Ureter (tissue), 1 donor: ENCODE results near the gene GYPB. TPM values are rescaled to one million over a fixed set of nuclear protein-coding genes. Genes with fewer than 3 reads are reported as not detected.
"Not testable (repeated sequence)": the region's sequence is repeated elsewhere in the genome, so short reads cannot be mapped to it uniquely, and the experiment has no call there.

Source experiments
- DNase-seq: peaks from one replicate; pipeline ENCODE4 v3.0.0-alpha.2; 2020; ENCODE audit warnings: low spot score
- total RNA-seq: library from RNA; stranded (reverse); gene quantifications from one replicate; pipeline ENCODE4 v1.2.4, GENCODE V29; 2023
- donor health status: DM: yes; HTN: yes; CAD: no.

Gene GYPB
- total RNA-seq = not detected

DNA sequence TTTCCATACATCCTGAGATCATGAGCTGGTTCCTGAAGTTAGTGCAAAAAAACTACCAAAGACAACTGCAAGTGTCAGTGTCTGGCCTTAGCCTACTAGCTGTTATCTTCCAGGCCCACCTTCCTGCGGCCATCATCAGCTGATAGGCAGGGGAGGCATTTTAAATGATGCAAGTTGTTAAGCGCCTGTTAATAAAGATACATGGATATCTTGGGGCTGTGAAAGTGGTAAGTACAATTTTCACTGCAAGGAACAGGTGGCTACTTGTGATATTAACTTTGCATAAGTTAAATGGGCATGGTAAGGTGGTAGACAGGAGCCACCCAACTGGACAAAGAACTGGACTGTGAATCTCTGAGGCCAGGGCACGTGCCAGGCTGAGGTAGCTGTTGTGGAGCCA lies at the start of gene GYPB:
Gene GYPB, minus strand, starts transcription at position 104 of the 400 bp plus-strand sequence. Its CDS starts 93 bp downstream, at position 11.
- DNase-seq = not testable (repeated sequence)

DNA sequence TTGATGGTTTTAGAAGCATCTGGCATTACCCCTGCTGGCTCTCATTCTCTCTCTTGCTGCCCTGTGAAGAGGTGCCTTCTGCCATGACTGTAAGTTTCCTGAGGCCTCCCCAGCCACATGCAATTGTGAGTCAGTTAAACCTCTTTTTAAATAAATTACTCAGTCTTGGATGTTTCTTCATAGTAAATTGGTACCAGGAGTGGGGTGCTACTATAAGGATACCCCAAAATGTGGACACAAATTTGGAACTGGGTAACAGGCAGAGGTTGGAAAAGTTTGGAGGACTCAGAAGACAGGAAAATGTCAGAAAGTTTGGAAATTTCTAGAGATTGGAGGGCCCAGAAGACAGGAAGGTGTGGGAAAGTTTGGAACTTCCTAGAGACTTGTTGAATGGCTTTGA lies 42.4 kb upstream of the GYPB start:
- not testable (repeated sequence) for DNase-seq

DNA sequence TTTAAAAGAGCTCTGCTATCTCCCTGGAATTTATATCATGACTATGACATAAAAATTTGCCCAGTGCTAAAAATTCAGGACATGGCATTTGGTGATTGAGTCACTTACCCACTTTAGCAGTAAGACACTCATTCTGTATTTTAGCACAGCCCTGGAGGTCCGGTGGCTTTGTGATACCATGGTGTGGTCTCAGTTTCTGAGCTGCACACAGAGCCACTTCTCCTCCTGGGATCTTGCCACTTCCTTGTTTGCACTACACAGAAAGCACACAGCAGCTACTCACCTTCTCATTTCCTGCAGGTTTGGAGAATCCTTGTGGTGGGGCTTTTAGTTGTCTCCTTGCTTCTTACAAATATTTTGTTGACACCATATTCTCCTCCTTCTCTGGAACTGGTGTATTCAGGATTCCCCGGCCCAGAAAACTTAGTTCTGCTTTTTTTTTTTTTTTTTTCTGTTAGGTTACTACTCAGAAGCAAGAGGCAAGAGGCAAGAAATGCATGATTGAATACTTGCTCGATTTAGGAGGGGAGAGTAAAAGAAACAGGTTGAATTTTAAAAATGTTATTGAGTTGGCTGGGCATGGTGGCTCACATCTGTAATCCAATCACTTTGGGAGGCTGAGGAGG lies 41.2 kb upstream of the GYPB start:
- DNase-seq = not testable (repeated sequence)

DNA sequence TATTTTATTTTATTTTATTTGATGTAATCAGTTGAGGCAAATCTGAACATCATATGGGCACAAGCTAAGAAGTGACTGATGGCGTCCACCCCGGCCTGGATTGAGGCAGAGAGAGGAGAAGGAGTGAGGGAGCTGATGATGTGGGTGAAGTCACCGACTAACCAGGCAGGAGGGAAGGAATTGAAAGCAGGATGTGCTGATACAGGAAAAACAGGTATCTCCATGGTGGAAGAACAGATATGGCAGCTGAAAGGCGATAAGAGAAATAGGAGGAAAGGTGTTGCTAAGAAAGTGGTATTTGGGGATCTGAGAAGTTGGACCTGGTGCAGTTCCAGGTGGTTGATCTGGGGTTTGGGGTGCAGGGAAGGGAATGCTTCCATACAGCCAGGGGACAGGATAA lies 37.6 kb upstream of the GYPB start:
- DNase-seq = no peak

DNA sequence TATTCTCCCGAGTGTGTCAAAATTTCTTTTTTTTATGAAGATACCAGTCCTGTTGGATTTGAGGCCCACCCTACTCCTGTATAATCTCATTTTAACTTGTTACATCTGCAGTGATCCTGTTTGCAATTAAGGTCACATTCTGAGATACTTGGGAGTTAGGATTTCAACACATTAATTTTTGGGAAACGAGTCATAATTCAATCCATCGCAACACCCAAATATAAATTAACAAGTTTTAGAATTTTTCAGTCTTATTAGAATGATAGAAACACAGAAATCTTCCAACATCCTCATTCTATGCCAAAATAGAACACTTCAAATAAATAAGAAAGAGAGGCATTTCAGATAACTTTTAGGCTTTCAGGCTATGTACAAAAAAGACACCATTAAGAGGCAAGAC lies 36.2 kb upstream of the GYPB start:
- DNase-seq = not testable (repeated sequence)

DNA sequence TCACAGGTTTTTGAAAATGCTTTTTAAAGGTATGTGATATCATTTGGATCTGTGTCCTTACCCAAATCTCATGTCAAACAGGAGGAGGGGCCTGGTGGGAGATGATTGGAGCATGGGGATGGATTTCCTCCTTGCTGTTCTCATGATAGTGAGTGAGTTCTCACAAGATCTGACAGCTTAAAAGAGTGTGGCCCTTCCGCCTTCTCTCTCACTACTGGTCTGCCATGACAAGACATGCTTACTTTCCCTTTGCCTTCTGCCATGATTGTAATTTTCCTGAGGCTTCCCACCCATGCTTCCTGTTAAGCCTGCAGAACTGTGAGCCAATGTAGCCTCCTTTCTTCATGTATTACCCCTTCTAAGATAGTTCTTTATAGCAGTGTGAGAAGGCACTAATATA lies 32.3 kb upstream of the GYPB start:
- not testable (repeated sequence) for DNase-seq

DNA sequence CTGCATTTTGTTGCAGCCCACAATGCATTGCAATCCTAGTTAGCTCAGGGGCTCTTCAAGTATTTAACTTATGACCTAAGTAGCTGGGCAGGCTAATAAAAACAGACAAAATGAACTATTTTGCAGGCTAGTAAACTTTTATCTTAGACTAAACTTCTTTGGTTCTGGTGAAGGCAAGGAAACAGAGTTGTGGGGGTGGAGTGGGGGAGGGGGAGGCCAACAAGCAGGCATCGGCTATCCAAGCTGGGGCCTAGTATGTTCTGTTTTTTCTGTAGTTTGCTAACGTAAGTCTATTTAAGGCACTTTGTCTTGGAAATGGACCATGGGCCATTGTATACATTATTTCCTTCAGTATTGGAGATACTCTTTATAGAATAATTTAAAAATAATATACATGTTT lies 31.5 kb upstream of the GYPB start:
- not testable (repeated sequence) for DNase-seq

DNA sequence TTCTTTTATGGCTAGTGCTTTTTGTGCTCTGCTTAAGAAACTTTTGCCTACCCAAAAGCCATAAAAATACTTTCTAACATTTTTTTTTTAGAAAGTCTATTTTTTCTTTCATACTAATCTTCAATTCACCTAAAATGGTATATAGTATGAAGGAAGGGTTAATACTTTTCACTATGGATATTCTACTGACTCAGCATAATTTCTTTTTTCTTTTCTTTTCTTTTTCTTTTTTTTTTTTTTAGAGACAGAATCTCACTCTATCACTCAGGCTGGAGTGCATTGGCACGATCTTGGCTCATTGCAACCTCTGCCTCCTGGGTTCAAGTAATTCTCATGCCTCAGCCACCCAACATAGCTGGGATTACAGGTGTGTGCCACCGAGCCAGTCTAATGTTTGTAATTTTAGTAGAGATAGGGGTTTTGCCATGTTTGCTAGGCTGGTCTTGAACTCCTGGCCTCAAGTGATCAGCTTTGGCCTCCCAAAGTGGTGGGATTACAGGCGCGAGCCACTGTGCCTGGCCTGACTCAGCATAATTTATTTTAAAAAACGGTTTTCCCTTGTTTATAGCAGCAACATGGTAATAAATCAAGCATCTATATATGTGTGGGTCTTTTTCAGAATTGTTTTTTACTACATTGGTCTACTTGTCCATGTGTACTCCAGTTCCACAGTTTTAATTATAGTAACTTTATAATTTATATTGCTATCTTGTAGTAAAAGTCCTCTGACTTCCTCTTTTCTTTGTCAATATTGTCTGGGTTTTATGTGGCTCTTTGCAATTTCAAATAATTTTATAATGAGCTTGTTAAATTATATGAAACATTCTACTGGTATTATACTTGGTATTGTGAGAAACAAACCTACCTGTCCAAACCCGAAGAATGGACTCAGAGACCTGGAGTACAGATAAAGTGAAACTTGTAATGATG lies 30.6 kb upstream of the GYPB start:
- not testable (repeated sequence) for DNase-seq

DNA sequence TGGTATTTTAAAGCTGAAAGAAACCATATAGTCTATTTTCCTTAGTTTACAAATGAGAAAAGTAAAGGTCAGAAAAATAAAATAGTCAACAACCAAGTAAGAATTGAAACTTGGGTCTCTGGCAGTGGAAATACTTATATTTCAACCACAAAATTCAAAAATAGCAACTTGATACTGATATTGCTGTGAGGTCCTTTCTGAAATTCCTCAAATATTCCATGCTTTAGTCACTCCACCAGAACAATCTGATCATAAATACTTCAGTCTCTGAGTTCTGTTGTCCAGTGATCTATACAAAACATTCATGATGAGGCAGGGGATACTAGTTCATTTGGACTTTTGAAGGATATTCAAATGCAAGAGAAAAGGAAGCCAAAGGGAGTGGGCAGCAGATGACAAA lies 25.8 kb upstream of the GYPB start:
- not testable (repeated sequence) for DNase-seq

DNA sequence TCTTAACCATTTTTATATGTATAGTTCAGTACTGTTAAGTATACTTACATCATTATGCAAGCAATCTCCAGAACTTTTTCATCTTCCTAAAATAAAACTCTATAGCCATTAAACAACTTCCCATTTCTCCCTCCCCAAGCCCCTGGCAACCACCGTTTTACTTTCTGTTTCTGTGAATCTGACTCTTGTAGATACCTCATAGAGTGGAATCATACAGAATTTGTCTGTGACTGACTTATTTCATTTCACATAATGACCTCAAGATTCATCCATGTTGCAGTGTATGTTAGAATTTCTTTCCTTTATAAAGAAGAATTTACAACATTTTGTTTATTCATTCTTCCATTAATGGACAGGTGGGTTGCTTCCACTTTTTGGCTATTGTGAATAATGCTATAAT lies 13.4 kb upstream of the GYPB start:
- not testable (repeated sequence) for DNase-seq

DNA sequence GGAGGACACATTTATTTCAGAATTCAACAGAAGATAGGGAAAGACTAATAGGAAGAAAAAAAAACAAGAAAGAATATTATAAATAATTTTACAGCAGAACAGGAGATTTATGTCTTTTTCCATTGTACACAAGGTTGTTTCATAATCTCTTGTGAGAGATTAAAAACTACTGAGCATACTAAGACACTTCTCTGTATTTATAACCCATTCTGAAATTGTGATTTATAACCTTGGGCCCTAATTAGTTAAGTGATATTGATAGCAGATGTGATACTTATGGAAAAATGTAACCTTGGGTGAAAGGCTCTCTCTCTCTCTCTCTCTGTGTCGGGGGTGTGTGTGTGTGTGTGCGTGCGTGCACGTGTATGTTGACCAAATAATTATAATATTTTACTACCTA lies 12.7 kb upstream of the GYPB start:
- DNase-seq = not testable (repeated sequence)

DNA sequence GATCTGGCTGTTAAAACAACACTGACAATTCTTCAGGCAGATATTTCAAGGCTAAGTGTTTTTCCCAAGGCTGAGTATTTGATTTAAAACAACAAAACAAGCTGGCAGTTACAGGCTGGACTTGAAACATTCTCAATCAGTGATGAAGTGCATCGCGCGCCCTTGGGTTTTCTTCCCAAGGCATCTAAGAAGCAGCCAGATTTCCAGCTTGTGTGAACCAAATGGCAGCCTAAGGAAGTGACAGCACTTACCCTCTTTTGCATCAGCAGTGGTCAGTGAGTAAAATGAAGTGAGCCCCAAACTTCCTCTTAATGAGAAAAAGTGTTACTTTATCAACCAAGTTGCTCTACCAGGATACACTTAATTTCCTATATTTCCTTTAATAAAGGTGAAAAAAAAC lies 12.2 kb upstream of the GYPB start:
- DNase-seq = not testable (repeated sequence)

DNA sequence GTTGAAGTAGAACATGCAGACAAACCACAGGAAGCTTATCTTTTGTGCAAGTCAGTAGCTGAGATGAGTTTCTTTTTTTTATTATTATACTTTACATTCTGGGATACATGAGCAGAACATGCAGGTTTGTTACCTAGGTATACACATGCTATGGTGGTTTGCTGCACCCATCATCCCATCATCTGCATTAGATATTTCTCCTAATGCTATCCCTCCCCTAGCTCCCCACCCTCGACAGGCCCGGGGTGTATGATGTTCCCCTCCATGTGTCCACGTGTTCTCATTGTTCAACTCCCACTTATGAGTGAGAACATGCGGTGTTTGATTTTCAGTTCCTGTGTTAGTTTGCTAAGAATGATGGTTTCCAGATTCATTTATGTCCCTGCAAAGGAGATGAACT lies 11.5 kb upstream of the GYPB start:
- not testable (repeated sequence) for DNase-seq

DNA sequence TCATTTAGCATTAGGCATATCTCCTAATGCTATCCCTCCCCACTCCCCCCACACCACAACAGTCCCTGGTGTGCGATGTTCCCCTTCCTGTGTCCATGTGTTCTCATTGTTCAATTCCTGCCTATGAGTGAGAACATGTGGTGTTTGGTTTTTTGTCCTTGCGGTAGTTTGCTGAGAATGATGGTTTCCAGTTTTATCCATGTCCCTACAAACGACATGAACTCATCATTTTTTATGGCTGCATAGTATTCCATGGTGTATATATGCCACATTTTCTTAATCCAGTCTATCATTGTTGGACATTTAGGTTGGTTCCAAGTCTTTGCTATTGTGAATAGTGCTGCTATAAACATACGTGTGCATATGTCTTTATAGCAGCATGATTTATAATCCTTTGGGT lies 7.5 kb upstream of the GYPB start:
- DNase-seq = not testable (repeated sequence)

DNA sequence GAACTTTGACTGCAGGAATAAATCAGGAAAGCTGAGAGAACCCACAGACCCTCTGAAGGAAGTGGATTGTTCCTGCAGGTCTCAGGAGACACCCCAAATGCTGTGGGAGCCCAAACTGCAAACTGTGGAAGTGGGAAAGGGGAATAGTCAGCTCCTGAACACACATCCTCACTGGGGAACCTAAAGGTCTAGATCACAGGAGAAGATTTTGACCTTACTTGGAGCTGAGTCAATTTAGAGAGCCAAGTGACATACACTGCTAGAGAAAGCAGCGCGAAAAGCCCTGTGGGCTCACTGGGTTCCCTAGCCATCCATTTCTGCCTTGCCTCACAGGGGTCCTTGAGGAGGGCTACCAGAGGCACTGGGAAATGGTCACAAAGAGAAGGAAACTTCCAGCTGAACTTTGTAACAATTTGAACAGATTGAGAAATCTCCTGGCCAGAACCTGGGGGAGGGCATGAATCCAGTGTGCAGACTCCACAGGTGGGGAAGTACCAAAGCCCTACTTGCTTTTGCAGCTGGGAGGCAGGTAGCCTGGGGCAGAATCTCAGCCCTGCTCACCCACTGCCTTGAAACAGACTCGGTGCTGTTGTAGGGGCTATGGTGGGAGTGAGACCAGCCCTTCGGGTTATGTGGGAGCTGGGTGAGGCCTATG lies 5.3 kb upstream of the GYPB start:
- not testable (repeated sequence) for DNase-seq

DNA sequence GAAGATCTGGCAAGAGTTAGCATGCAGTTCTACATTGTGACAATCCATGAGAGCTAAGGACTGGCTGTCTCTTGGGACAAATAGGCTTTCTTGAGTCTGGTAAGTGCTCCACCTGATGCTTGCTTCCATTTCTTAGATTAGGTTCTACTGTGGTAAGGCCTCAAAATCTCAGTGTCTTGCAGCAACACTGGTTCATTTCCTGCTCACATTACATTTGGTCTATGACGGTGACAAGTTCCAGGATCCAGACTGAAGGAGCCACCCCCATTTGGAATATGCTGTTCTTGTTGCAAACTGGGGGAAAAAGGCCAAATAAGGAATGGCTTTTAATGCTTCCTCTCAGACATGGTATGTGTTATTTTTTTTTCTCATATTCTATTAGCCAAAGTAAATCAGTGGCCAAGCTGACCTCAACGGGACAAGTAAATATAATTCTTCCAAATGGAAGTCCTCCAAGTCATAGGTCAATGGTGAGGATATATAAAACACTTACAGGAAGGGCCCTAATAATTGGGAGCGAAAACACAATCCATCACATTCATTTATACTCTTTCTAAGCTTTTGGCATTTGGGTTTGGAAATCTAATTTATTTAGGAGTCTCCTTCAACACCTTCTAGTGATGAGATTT lies 3.7 kb upstream of the GYPB start:
- DNase-seq = not testable (repeated sequence)

DNA sequence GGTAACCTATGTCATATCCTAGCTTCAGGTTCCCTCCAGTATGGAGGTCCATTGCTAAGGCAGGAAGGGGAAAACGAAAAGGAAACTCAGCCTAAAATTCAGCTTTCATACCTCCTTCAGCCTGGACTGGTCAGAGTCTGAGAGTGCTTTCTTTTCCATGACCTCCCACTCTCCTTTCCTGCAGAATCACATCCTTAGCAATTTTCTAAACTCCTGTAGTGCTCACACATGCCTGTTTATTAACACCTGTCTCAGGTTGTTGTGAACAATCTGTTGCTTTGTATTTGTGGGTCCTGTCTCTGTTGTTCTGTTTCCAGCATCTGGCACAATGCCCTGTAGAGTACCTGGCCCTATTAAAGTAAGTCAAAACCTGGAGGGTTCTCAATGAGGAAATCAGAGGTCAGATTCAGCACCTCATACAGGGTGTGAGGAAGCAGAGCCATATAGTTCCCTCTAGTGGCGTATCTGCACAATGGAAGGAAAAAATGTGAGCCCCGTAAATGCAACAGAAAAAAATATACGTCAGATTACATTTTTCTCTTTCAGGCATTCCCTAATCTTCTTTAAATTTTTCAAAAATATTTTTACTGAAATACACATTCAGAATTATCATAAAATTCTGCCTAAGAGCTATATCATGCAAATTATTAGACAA lies 2.3 kb upstream of the GYPB start:
- DNase-seq = not testable (repeated sequence)

DNA sequence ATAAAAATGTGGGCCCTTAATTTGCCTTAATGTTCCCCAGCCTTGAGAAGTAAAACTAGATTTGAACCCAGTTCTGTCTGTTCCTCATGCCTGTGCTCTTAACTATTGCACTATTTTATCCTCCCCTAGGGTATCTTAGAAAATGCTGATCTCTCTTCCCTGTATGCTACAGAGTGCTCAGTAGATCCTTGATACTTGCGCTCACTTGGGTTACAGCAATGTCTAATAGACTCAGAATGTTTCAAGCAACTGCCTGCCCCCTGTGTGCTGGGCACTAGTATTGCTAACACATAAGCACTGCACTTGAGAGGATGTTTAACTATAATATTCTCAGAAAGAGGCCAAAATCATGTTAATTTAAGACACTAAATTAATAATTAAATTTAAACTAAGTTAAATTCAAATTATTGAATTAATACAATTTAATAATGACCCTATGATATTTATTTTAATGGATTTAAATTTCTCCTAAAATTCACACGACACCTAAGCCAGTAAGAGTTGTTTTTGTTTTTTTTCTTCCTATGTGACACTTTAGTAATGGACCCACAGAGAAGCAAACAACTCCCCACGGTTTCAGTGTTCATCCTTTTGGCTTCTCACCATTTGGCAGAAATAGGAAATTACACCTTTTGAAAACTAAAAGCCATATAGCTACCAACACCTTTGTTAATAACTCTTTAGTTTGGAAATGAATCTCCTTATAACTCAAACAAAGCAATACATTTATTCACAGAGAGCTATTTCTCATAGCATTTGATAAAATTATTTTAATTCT lies 768 bp downstream of the GYPB start:
- DNase-seq = not testable (repeated sequence)

DNA sequence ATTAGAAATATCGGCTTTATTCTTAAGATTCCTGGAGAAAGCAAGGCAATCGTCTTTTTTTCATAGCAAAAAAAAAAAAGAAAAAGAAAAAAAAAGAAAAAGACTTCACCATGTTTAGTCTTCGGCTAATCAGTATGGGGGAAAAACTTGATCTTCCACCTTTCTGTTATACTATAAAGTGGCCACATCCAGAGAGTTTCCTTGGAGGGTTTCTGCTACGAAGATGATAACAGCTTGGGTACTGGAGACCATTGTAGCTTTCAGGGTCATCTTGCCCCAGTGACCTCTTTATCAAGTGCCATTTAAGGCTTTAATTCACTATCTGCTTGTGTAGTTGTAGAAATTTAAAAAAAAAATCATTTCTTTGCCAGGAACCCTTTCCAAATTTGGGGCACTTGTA lies 1.9 kb downstream of the GYPB start:
- not testable (repeated sequence) for DNase-seq

DNA sequence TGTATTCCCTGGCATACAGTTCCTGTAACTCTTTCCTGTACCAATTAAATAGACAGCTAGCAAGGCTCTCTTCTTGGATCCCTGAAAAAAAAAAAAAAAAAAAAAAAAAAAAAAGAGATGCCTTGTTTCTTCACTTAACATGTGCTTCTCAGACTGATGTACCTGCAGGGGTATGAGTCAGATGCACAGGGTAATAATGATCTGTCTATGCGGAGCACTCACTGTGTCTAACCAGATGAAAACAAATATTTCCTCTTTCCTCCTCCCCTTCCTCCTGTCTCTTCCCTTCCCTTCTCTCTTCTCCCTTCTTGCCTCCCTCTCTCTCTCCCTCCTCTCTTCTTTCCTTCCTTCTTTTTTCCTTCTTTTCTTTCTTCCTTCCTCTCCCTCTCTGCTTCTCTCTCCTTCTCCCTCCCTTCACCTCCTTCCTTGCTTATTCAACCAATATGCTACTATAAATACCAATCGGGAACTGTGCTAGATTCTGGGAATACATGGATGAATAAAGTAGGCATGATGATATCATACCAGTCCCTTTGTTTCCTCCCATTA lies 3.0 kb downstream of the GYPB start:
- DNase-seq = not testable (repeated sequence)
